ENCODE data around the gene MAST4.

Gene MAST4

DNA sequence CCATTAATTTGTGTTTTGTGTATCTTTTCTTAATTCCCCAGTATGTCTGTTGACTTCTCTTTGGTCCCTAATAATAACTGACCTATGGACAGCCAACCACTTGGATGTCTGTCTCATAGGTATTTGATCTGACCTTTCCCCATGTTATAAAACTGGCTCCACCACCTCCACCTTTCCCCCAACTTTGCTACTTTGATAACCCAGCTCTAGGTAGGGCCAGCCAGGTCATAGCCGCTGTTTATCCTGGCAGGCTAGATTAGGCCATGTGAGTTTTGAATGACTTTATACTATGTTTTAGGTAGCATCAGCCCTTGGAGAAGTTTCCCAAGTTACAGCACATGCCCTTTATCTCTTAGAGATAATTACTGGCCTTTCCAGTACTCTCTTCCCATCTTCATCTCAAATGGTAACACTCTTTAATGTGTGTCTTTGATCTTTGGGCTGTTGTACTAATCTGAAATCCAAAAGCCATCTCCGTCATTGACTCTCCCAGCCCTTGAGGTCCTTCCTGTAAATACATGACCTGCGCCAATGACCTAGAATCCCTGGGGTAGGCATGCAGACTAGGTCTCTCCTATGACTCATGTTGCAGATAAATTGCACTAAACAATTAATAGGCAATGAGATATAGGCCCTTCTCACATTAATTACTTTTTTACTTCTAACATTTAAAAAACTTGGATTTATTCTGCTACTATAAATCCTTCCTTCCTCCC lies 447.8 kb downstream of the MAST4 start:
- no peak for DNase-seq (ENCODE audit: low read depth in 1 of 2, low spot score in 1 of 2)
- no peaks in the 10 kb centered on the region for H3K27me3 ChIP-seq (ENCODE audit: insufficient read depth, poor library complexity, severe bottlenecking)
- no peak overlapping the region for H3K4me3 ChIP-seq (replicated peaks; ENCODE audit: insufficient read depth, low read length)
- no peak overlapping the region for H3K27ac ChIP-seq (replicated peaks)
- TF ChIP-seq SPI1 (IDR thresholded peaks at IDR 0.05; ENCODE audit: borderline replicate concordance, low read depth) (no peak), CTCF (IDR thresholded peaks at IDR 0.05; ENCODE audit: insufficient read depth, low read length) (no peak)
- TF ChIP-seq, protein P1, sequence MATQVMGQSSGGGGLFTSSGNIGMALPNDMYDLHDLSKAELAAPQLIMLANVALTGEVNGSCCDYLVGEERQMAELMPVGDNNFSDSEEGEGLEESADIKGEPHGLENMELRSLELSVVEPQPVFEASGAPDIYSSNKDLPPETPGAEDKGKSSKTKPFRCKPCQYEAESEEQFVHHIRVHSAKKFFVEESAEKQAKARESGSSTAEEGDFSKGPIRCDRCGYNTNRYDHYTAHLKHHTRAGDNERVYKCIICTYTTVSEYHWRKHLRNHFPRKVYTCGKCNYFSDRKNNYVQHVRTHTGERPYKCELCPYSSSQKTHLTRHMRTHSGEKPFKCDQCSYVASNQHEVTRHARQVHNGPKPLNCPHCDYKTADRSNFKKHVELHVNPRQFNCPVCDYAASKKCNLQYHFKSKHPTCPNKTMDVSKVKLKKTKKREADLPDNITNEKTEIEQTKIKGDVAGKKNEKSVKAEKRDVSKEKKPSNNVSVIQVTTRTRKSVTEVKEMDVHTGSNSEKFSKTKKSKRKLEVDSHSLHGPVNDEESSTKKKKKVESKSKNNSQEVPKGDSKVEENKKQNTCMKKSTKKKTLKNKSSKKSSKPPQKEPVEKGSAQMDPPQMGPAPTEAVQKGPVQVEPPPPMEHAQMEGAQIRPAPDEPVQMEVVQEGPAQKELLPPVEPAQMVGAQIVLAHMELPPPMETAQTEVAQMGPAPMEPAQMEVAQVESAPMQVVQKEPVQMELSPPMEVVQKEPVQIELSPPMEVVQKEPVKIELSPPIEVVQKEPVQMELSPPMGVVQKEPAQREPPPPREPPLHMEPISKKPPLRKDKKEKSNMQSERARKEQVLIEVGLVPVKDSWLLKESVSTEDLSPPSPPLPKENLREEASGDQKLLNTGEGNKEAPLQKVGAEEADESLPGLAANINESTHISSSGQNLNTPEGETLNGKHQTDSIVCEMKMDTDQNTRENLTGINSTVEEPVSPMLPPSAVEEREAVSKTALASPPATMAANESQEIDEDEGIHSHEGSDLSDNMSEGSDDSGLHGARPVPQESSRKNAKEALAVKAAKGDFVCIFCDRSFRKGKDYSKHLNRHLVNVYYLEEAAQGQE (IDR thresholded peaks at IDR 0.05; ENCODE audit: insufficient replicate concordance, low read depth): no peak

DNA sequence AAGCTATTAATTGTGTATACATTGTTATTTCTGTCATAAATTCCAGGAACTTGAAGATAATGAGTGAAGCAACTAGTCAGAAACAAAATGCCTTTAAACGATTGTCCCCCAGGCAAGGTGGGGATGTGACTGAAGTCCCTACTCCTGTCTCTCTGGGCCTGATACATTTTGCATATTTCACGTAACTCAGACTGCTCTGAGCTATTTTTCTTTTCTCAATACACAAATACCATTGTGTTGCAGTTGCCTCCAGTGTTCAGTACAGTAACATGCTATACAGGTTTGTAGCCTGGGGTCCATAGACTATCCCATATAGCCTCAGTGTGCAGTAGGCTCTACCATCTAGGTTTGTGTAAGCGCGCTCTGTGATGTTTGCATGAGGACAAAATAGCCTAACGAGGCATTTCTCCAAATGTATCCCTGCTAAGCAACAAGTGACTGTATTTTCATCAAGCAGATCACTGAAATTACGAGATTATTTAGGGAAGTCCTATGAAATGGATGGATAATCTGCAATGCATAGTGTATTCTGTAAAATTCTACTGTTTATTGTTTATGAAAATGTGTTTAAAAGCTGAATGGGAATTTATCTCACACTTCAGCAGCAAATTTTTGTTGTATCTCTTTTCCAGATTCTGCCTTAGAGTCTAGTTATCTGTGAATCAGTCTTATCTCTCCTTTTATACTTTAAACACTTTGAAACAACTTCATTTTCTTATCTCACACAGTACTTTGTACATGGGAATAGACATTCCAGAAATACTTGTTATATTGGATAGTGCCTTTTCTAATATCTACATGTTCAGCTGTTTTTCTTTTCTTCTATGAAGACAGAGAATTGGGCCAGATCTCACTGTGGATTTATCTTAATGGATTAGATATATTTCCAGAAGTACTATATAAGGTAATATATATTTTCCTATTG lies 449.9 kb downstream of the MAST4 start:
- Histone ChIP-seq H3K27me3 (ENCODE audit: insufficient read depth, poor library complexity, severe bottlenecking) (no peaks in the 10 kb centered on the region), H3K27ac (replicated peaks) (no peak overlapping the region), H3K4me3 (replicated peaks; ENCODE audit: insufficient read depth, low read length) (no peak overlapping the region)
- DNase-seq (ENCODE audit: low read depth in 1 of 2, low spot score in 1 of 2): no peak
- TF ChIP-seq CTCF (IDR thresholded peaks at IDR 0.05; ENCODE audit: insufficient read depth, low read length) (no peak), POLR2AphosphoS5 (IDR thresholded peaks at IDR 0.05; ENCODE audit: low read depth) (no peak), SPI1 (IDR thresholded peaks at IDR 0.05; ENCODE audit: borderline replicate concordance, low read depth) (no peak), GABPA (IDR thresholded peaks at IDR 0.05; ENCODE audit: low read depth) (no peak)
- TF ChIP-seq, protein P1 (IDR thresholded peaks at IDR 0.05; ENCODE audit: insufficient replicate concordance, low read depth): no peak

GRCh38 chr5:67047160-67047559 lies 451.0 kb downstream of the MAST4 start:
- no peak overlapping the region for H3K27ac ChIP-seq (replicated peaks)
- no peaks in the 10 kb centered on the region for H3K27me3 ChIP-seq (ENCODE audit: insufficient read depth, poor library complexity, severe bottlenecking)
- H3K4me3 ChIP-seq (replicated peaks; ENCODE audit: insufficient read depth, low read length): no peak overlapping the region
- no peak for DNase-seq (ENCODE audit: low read depth in 1 of 2, low spot score in 1 of 2)
- TF ChIP-seq SPI1 (IDR thresholded peaks at IDR 0.05; ENCODE audit: borderline replicate concordance, low read depth) (no peak), GABPA (IDR thresholded peaks at IDR 0.05; ENCODE audit: low read depth) (no peak), POLR2AphosphoS5 (IDR thresholded peaks at IDR 0.05; ENCODE audit: low read depth) (no peak), CTCF (IDR thresholded peaks at IDR 0.05; ENCODE audit: insufficient read depth, low read length) (no peak)
- TF ChIP-seq, protein P1 (IDR thresholded peaks at IDR 0.05; ENCODE audit: insufficient replicate concordance, low read depth): no peak
